AG08395 (cell line): ENCODE measurements around the gene AKAP10.
A peak's percentile ranks its signal among the peaks of the same experiment; 100 is the strongest.
"Not testable (repeated sequence)": the region's sequence is repeated elsewhere in the genome, so short reads cannot be mapped to it uniquely, and the experiment has no call there.

Source experiments
- DNase-seq: peaks from one replicate; pipeline ENCODE4 v3.0.0; 2012; ENCODE audit warnings: mixed read lengths, low spot score

AKAP10 gene

GRCh38 chr17:19977293-19978208, at the start of gene AKAP10:
Gene AKAP10 (minus strand): TSS chr17:19977828. CDS start chr17:19977679, 149 bp downstream.
- peak; percentile 94 for DNase-seq

GRCh38 chr17:20026960-20027359, 49.3 kb upstream of the AKAP10 start:
- DNase-seq = no peak

- no peak for DNase-seq
Observed at GRCh38 chr17:20022701-20023100, 45.1 kb upstream of the AKAP10 start.

GRCh38 chr17:20016475-20016992, 38.9 kb upstream of the AKAP10 start:
- not testable (repeated sequence) for DNase-seq

GRCh38 chr17:20012017-20012536, 34.4 kb upstream of the AKAP10 start:
- DNase-seq = no peak

GRCh38 chr17:20010936-20011335, 33.3 kb upstream of the AKAP10 start:
- no peak for DNase-seq

- DNase-seq = peak; percentile 58
Observed at GRCh38 chr17:20010099-20010863, 32.7 kb upstream of the AKAP10 start.

GRCh38 chr17:20009302-20010098, 31.9 kb upstream of the AKAP10 start, which contains the start of gene SPECC1:
Gene SPECC1 (plus strand): TSS chr17:20009359. CDS start chr17:20096652, 87,293 bp downstream.
- DNase-seq = peak; percentile 81

- no peak for DNase-seq
Observed at GRCh38 chr17:20009052-20009301, 31.3 kb upstream of the AKAP10 start.

- no peak for DNase-seq
Observed at GRCh38 chr17:20008242-20009051, 30.8 kb upstream of the AKAP10 start.

- no peak for DNase-seq
Observed at GRCh38 chr17:19996502-19996901, 18.9 kb upstream of the AKAP10 start.

- no peak for DNase-seq
Observed at GRCh38 chr17:19996086-19996485, 18.5 kb upstream of the AKAP10 start.

- peak; percentile 74 for DNase-seq
Observed at GRCh38 chr17:19992803-19993713, 15.4 kb upstream of the AKAP10 start.

- no peak for DNase-seq
Observed at GRCh38 chr17:19991252-19991885, 13.7 kb upstream of the AKAP10 start.

- DNase-seq = no peak
Observed at GRCh38 chr17:19987897-19988296, 10.3 kb upstream of the AKAP10 start.

GRCh38 chr17:19986941-19987861, 9.6 kb upstream of the AKAP10 start:
- DNase-seq = no peak

GRCh38 chr17:19979917-19980770, 2.5 kb upstream of the AKAP10 start:
- no peak for DNase-seq
